Trophoblast cell (in vitro differentiated cells and primary cell): ENCODE data around the gene CCDC12.

ENCODE experiments used
- DNase-seq, 2 donors: peaks; one replicate each; pipeline ENCODE4 v3.0.0-alpha.2; 2016
- H2AFZ ChIP-seq: 2 replicates; pipeline ENCODE4 v1.6.1; 2013; ENCODE audit warnings: low read length, moderate library complexity, mild to moderate bottlenecking; ENCODE audit not compliant: insufficient read depth, poor library complexity
- H2AK5ac ChIP-seq: 2 replicates; pipeline ENCODE4 v1.6.1; 2013; ENCODE audit warnings: mild to moderate bottlenecking, low read length
- H2BK120ac ChIP-seq: 2 replicates; pipeline ENCODE4 v1.6.1; 2013; ENCODE audit warnings: low read length, mild to moderate bottlenecking, moderate library complexity; ENCODE audit not compliant: insufficient read depth, poor library complexity
- H2BK12ac ChIP-seq: 2 replicates; pipeline ENCODE4 v1.6.1; 2013; ENCODE audit warnings: mild to moderate bottlenecking, low read length, moderate library complexity
- H2BK5ac ChIP-seq: 2 replicates; pipeline ENCODE4 v1.6.1; 2013; ENCODE audit warnings: low read length, low read depth, moderate library complexity, mild to moderate bottlenecking; ENCODE audit not compliant: poor library complexity
- H3K14ac ChIP-seq: 2 replicates; pipeline ENCODE4 v1.6.1; 2013; ENCODE audit warnings: mild to moderate bottlenecking, low read length
- H3K18ac ChIP-seq: 2 replicates; pipeline ENCODE4 v1.6.1; 2013; ENCODE audit warnings: mild to moderate bottlenecking, low read length
- H3K23ac ChIP-seq: 2 replicates; pipeline ENCODE4 v1.6.1; 2013; ENCODE audit warnings: low read length
- H3K27ac ChIP-seq: 2 replicates; pipeline ENCODE4 v1.5.1; 2013; ENCODE audit warnings: low read depth, mild to moderate bottlenecking, inconsistent platforms, low read length, moderate library complexity
- H3K27me3 ChIP-seq: 2 replicates; pipeline ENCODE4 v1.6.1; 2013; ENCODE audit warnings: inconsistent platforms, mild to moderate bottlenecking, low read length, moderate library complexity; ENCODE audit not compliant: insufficient read depth
- H3K36me3 ChIP-seq, 2 experiments: 1 replicate in 1 of 2; 2 replicates in 1 of 2; pipeline ENCODE4 v1.6.1; 2013; ENCODE audit warnings: low read length in 2 of 2, mild to moderate bottlenecking in 2 of 2, moderate library complexity in 1 of 2; ENCODE audit not compliant: insufficient read depth in 2 of 2, control insufficient read depth in 1 of 2
- H3K4ac ChIP-seq: 2 replicates; pipeline ENCODE4 v1.6.1; 2013; ENCODE audit warnings: low read depth, mild to moderate bottlenecking, low read length, moderate library complexity
- H3K4me1 ChIP-seq, 2 experiments: 1 replicate in 1 of 2; 2 replicates in 1 of 2; pipeline ENCODE4 v1.6.1; 2013; ENCODE audit warnings: low read length in 2 of 2, mild to moderate bottlenecking in 2 of 2, moderate library complexity in 1 of 2; ENCODE audit not compliant: insufficient read depth in 2 of 2, control insufficient read depth in 1 of 2
- H3K4me2 ChIP-seq: 2 replicates; pipeline ENCODE4 v1.6.1; 2013; ENCODE audit warnings: inconsistent platforms, mild to moderate bottlenecking, low read length, moderate library complexity
- H3K4me3 ChIP-seq: 2 replicates; pipeline ENCODE4 v1.5.1; 2013; ENCODE audit warnings: mild to moderate bottlenecking, low read depth, low read length, inconsistent platforms
- H3K79me1 ChIP-seq: one replicate; pipeline ENCODE4 v1.6.1; 2013; ENCODE audit warnings: low read length
- H3K79me2 ChIP-seq: 2 replicates; pipeline ENCODE4 v1.6.1; 2013; ENCODE audit warnings: low read length, mild to moderate bottlenecking; ENCODE audit not compliant: control insufficient read depth, insufficient read depth, poor library complexity
- H3K9ac ChIP-seq: 2 replicates; pipeline ENCODE4 v1.6.1; 2013; ENCODE audit warnings: mild to moderate bottlenecking, low read length
- H3K9me3 ChIP-seq: 2 replicates; pipeline ENCODE4 v1.6.1; 2013; ENCODE audit warnings: low read depth, mild to moderate bottlenecking, control low read depth, inconsistent platforms, low read length; ENCODE audit not compliant: insufficient read depth
- H4K12ac ChIP-seq: 2 replicates; pipeline ENCODE4 v1.6.1; 2013; ENCODE audit warnings: low read depth, mild to moderate bottlenecking, low read length, moderate library complexity
- H4K8ac ChIP-seq: 2 replicates; pipeline ENCODE4 v1.6.1; 2013; ENCODE audit warnings: low read depth, mild to moderate bottlenecking, low read length, moderate library complexity
- H4K91ac ChIP-seq: one replicate; pipeline ENCODE4 v1.6.1; 2013; ENCODE audit warnings: low read depth, mild to moderate bottlenecking, low read length, moderate library complexity
- whole genome bisulfite sequencing: extraction: QIAGEN DNeasy Blood & Tissue Kit; methylation state at CpG from one replicate; pipeline ENCODE4 v1.1.7; 2013; ENCODE audit warnings: missing lambda C conversion rate; ENCODE audit not compliant: insufficient read length, insufficient coverage; ENCODE audit errors: extremely low coverage; 5-methylcytosine and 5-hydroxymethylcytosine counted together

Gene CCDC12

DNA sequence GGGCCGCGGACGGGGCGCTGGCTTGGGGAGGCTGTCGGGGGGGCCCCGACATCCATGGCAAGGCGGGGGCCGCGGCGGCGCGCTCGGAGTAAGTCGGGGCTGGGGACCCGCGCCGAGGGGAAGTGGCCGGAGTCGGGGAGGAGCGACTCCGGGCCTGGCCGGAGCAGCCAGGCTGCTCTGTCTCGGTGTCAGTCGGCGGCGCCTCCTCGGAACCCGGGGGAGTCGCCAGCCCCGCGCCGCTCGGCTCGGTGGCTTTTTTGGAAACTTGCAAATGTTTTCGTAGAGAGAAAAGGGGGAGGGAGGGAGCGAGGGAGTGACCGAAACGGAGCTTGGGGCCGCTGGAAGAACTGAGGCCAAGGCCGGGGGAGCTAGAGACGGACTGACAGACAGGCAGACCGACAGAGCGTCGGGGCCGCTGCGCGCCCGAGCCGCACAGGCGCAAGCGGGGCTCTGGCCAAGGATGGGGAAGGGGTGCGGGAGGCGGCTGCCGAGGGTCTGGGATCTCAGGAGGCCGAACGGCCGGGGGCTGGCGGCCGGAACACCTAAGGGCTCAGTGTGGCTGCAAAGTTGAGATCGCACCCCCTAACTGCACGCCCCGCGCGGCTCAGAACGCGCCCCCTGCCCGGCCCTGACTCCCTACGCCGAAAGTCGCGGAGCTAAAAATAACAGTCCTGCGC is 94.0 kb downstream of the CCDC12 start:
- Histone ChIP-seq H4K91ac (peak overlapping the region; percentile 71), H3K27ac (peak overlapping the region; percentile 28), H4K8ac (peak overlapping the region; percentile 77), H2AFZ (peak overlapping the region; percentile 78), H3K79me2 (peaks cover 2% of the 10 kb centered on the region), H4K12ac (peak overlapping the region; percentile 64), H3K9ac (peak overlapping the region; percentile 54), H2BK12ac (no peak overlapping the region), H3K27me3 (peaks cover 13% of the 10 kb centered on the region), H2BK5ac (no peak overlapping the region), H3K14ac (peak overlapping the region; percentile 34), H3K18ac (no peak overlapping the region), H2AK5ac (no peak overlapping the region), H2BK120ac (no peak overlapping the region), H3K9me3 (peaks cover 3% of the 10 kb centered on the region), H3K4me2 (peak overlapping the region; percentile 72), H3K79me1 (peaks cover 9% of the 10 kb centered on the region), H3K36me3 (no peaks in the 10 kb centered on the region), H3K23ac (no peak overlapping the region), H3K4ac (no peak overlapping the region), H3K4me1 (peaks cover 23 to 36% of the 10 kb centered on the region in 2 experiments), H3K4me3 (peak overlapping the region; percentile 66)
- peak in 1 of 2 donors; percentile 35 for DNase-seq
- no CpG with 5 or more reads among the region's 72 CpGs for WGBS

GRCh38 chr3:46881596-46882376 is 94.8 kb downstream of the CCDC12 start:
- no peak overlapping the region for H3K23ac ChIP-seq
- peak overlapping the region; percentile 42 for H2BK12ac ChIP-seq
- H2AK5ac ChIP-seq, result no peak overlapping the region
- no peak overlapping the region for H3K14ac ChIP-seq
- peak overlapping the region; percentile 66 for H3K4me3 ChIP-seq
- no peaks in the 10 kb centered on the region for H3K36me3 ChIP-seq
- H2AFZ ChIP-seq, result no peak overlapping the region
- H2BK5ac ChIP-seq, result peak overlapping the region; percentile 17
- peaks cover 13% of the 10 kb centered on the region for H3K27me3 ChIP-seq
- H3K79me2 ChIP-seq, result peaks cover 2% of the 10 kb centered on the region
- H3K79me1 ChIP-seq, result peaks cover 11% of the 10 kb centered on the region
- peak in 1 of 2 donors; percentile 26 for DNase-seq
- peak overlapping the region; percentile 22 for H2BK120ac ChIP-seq
- no CpG with 5 or more reads among the region's 83 CpGs for WGBS
- peak overlapping the region; percentile 11 for H3K9ac ChIP-seq
- H3K27ac ChIP-seq, result peak overlapping the region; percentile 28
- no peak overlapping the region for H3K4ac ChIP-seq
- H3K4me2 ChIP-seq, result peak overlapping the region; percentile 72
- peaks cover 3% of the 10 kb centered on the region for H3K9me3 ChIP-seq
- peak overlapping the region; percentile 55 for H4K8ac ChIP-seq
- peak overlapping the region; percentile 25 for H3K18ac ChIP-seq
- H4K12ac ChIP-seq, result no peak overlapping the region
- H4K91ac ChIP-seq, result peak overlapping the region; percentile 71
- peaks cover 30 to 44% of the 10 kb centered on the region in 2 experiments for H3K4me1 ChIP-seq

DNA sequence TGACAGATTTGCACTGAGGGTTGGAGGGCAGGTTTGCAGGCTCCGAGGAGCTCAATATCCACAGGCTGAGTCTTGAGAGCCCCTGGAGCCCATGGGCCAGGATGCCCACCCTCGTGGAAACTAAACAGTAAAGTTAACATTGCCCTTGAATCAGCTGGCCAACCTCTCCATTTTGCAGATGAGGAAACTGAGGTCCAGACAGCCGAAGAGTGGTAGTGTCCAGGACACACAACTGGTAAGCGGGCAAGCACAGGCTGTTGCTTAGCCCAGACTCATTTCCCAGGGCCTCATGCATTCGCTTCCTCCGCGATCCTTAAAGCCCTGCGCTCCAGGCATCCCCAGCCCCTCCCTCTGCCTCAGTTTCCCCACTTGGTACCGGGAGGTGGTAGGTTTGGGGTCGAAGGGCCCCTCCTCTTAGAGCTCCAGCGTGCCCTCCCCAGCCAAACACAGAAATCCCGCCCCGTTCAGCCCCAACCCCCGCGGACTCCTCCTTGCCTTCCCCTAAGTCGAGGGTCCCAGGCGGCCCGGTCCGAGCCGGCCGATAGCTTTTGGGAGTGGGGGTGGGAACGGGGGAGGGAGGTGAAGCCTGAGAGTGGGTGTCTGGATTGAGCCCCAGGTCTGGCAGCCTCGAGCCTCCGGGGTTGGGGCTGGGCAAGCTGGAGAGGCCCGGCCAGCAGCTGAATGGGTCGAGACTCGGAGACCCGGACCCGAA is 95.5 kb downstream of the CCDC12 start:
- Histone ChIP-seq H4K8ac (peak overlapping the region; percentile 51), H3K4ac (no peak overlapping the region), H4K91ac (peak overlapping the region; percentile 29), H3K4me1 (peaks cover 37 to 51% of the 10 kb centered on the region in 2 experiments), H3K79me2 (peaks cover 2% of the 10 kb centered on the region), H3K27ac (no peak overlapping the region), H3K14ac (no peak overlapping the region), H2BK12ac (peak overlapping the region; percentile 42), H3K18ac (peak overlapping the region; percentile 25), H3K4me2 (peak overlapping the region; percentile 72), H4K12ac (no peak overlapping the region), H2BK5ac (peak overlapping the region; percentile 17), H3K79me1 (peaks cover 11% of the 10 kb centered on the region), H2AK5ac (no peak overlapping the region), H3K36me3 (no peaks in the 10 kb centered on the region), H3K9me3 (peaks cover 3% of the 10 kb centered on the region), H3K27me3 (peaks cover 13% of the 10 kb centered on the region), H3K4me3 (peak overlapping the region; percentile 62), H2AFZ (no peak overlapping the region), H3K23ac (no peak overlapping the region), H3K9ac (no peak overlapping the region), H2BK120ac (peak overlapping the region; percentile 22)
- no CpG with 5 or more reads among the region's 29 CpGs for WGBS
- no peak for DNase-seq

- Histone ChIP-seq H3K9ac (no peak overlapping the region), H3K4me3 (no peak overlapping the region), H3K23ac (no peak overlapping the region), H3K4me1 (peaks cover 40 to 53% of the 10 kb centered on the region in 2 experiments), H3K27ac (peak overlapping the region; percentile 41), H4K12ac (no peak overlapping the region), H3K4me2 (peak overlapping the region; percentile 13), H2BK12ac (no peak overlapping the region), H2BK5ac (no peak overlapping the region), H3K14ac (no peak overlapping the region), H2BK120ac (no peak overlapping the region), H3K27me3 (peaks cover 13% of the 10 kb centered on the region), H2AK5ac (no peak overlapping the region), H3K36me3 (no peaks in the 10 kb centered on the region), H3K79me1 (peaks cover 11% of the 10 kb centered on the region), H4K91ac (no peak overlapping the region), H4K8ac (no peak overlapping the region), H3K18ac (no peak overlapping the region), H3K9me3 (peaks cover 2% of the 10 kb centered on the region), H3K79me2 (peaks cover 2% of the 10 kb centered on the region), H3K4ac (no peak overlapping the region), H2AFZ (no peak overlapping the region)
- DNase-seq, result peak; percentile 92
- no CpG with 5 or more reads among the region's 2 CpGs for WGBS
These were observed 97.6 kb downstream of the CCDC12 start for GRCh38 chr3:46878781-46879436.
